ENCODE results near the gene DKK3.

DKK3 gene

GRCh38 chr11:11996321-11997048 is 11.9 kb downstream of the DKK3 start:
- Mint-ChIP-seq H3K27me3 (ENCODE audit: low read depth) (peaks cover 16% of the 10 kb centered on the region), H3K4me3 (no peak overlapping the region), H3K36me3 (ENCODE audit: low read depth) (peaks cover 18% of the 10 kb centered on the region), H3K4me1 (peaks cover 14% of the 10 kb centered on the region), H3K27ac (no peak overlapping the region), H3K9me3 (no peaks in the 10 kb centered on the region)
- TF ChIP-seq CTCF (IDR thresholded peaks at IDR 0.05; ENCODE audit: unreplicated experiment in 3 of 3): no peak

- no peak overlapping the region for H3K4me3 Mint-ChIP-seq
- H3K36me3 Mint-ChIP-seq (ENCODE audit: low read depth): peaks cover 22% of the 10 kb centered on the region
- H3K4me1 Mint-ChIP-seq: peaks cover 16% of the 10 kb centered on the region
- no peak overlapping the region for H3K27ac Mint-ChIP-seq
- TF ChIP-seq CTCF (IDR thresholded peaks at IDR 0.05; ENCODE audit: unreplicated experiment in 3 of 3): no peak
- H3K27me3 Mint-ChIP-seq (ENCODE audit: low read depth): peaks cover 16% of the 10 kb centered on the region
- no peaks in the 10 kb centered on the region for H3K9me3 Mint-ChIP-seq
Measured at GRCh38 chr11:11995601-11996000, 12.8 kb downstream of the DKK3 start.

GRCh38 chr11:11993839-11994238 is 14.6 kb downstream of the DKK3 start:
- no peak overlapping the region for H3K4me3 Mint-ChIP-seq
- no peak for TF ChIP-seq CTCF (IDR thresholded peaks at IDR 0.05; ENCODE audit: unreplicated experiment in 3 of 3)
- no peaks in the 10 kb centered on the region for H3K9me3 Mint-ChIP-seq
- peaks cover 25% of the 10 kb centered on the region for H3K36me3 Mint-ChIP-seq (ENCODE audit: low read depth)
- peaks cover 16% of the 10 kb centered on the region for H3K27me3 Mint-ChIP-seq (ENCODE audit: low read depth)
- no peak overlapping the region for H3K27ac Mint-ChIP-seq
- peaks cover 20% of the 10 kb centered on the region for H3K4me1 Mint-ChIP-seq

- no peak overlapping the region for H3K27ac Mint-ChIP-seq
- peaks cover 16% of the 10 kb centered on the region for H3K27me3 Mint-ChIP-seq (ENCODE audit: low read depth)
- H3K36me3 Mint-ChIP-seq (ENCODE audit: low read depth): peaks cover 20% of the 10 kb centered on the region
- no peak overlapping the region for H3K4me3 Mint-ChIP-seq
- no peak for TF ChIP-seq CTCF (IDR thresholded peaks at IDR 0.05; ENCODE audit: unreplicated experiment in 3 of 3)
- H3K4me1 Mint-ChIP-seq: peaks cover 20% of the 10 kb centered on the region
- H3K9me3 Mint-ChIP-seq: no peaks in the 10 kb centered on the region
Measured at GRCh38 chr11:11992257-11993212, 15.9 kb downstream of the DKK3 start.

- Mint-ChIP-seq H3K4me1 (peaks cover 6% of the 10 kb centered on the region), H3K27me3 (ENCODE audit: low read depth) (peaks cover 11% of the 10 kb centered on the region), H3K36me3 (ENCODE audit: low read depth) (peaks cover 15% of the 10 kb centered on the region), H3K9me3 (no peaks in the 10 kb centered on the region), H3K27ac (peak overlapping the region; percentile 1 to 4 (median 2)), H3K4me3 (no peak overlapping the region)
- no peak for TF ChIP-seq CTCF (IDR thresholded peaks at IDR 0.05; ENCODE audit: unreplicated experiment in 3 of 3)
Measured at GRCh38 chr11:11989774-11990744, 18.4 kb downstream of the DKK3 start.

Data from nephron (organoid).